GM21381 (cell line): ENCODE results near the gene FRMD3.

Experiments used
- ATAC-seq: cut with Tn5 transposase; IDR thresholded peaks from one replicate; pipeline ENCODE4 v1.9.1; 2021; ENCODE audit warnings: mild to moderate bottlenecking, moderate library complexity; ENCODE audit not compliant: unreplicated experiment

The FRMD3 gene

GRCh38 chr9:83474631-83475030, 63.6 kb downstream of the FRMD3 start:
- no peak for ATAC-seq

GRCh38 chr9:83473488-83473971, 64.7 kb downstream of the FRMD3 start:
- ATAC-seq, result peak; percentile 93

DNA sequence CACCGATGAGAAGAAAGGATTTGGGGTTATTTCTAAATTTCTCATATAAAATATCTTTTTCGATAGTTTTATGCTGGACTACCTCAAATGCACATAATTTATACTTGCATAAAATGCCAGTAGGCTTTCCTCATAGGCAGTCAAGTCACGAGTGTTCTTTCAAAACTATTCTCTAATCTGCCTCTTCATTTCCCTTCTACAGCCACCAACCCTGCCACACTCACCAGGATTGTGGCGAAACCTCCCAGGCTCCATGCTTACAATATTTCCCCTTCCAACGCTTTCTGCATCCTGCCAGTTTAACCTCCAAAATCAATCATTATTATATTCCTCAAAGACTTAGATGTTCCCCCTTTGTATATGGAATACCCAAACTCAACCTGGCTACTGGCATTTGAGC, 65.4 kb downstream of the FRMD3 start:
- ATAC-seq, result no peak

DNA sequence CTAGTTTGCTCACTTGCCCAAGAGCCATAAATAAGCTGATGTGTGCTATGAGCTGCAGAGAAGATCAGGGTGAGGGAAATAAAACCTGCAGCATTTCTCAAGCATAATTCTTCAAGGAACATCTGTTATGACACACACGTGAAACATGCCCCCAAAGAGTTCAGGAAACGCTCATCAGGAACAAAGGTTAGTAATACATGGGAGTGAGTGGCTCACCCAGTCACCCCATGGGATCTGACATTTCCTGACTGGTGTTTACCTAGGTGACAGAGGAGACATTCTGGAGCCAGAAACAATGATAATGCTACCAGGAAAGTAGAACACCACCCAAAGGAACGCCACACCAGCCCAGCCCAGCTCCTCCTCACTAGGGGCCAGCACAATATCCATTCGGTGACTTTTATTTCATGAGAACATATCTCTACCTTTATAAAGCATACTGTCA, 66.0 kb downstream of the FRMD3 start:
- no peak for ATAC-seq

DNA sequence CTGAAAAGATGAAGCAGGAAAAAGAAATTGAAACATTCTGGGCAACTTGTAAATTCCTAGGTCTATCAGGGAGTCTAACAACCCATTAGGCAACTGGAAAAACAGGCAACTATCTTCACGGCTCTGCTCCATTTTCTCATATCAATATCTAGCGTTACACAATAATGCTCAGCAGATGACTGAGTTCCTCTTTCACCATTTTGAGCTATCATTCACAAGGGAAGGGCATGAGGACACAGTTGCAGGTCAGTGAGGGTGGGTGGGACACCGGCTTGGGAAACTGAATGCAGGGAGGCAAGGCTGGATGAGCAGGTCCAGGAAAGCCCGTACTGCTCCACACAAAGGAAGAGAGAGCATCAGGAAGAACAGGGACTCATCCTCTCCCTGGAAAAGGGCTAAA, 67.0 kb downstream of the FRMD3 start:
- no peak for ATAC-seq

DNA sequence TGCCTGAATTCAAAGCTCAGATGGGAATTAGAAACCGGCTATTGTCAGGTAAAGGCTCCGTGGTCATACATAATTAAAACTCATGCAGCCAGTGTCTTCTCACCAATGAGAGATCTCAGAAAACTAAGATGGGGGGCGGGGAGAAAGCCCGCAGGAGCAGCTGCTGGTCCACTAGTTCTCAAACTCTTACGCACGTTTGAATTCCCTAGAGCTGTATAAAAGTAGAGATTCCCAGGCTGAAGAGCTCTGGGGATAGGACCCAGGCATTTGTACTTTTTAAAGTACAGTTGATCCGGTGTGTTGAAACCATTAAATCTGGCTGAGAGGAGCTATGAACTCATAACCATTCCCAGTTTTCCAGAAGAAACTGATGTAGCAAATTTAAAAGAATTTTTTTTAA, 68.5 kb downstream of the FRMD3 start:
- no peak for ATAC-seq

- no peak for ATAC-seq
Observed at GRCh38 chr9:83468821-83469220, 69.4 kb downstream of the FRMD3 start.

DNA sequence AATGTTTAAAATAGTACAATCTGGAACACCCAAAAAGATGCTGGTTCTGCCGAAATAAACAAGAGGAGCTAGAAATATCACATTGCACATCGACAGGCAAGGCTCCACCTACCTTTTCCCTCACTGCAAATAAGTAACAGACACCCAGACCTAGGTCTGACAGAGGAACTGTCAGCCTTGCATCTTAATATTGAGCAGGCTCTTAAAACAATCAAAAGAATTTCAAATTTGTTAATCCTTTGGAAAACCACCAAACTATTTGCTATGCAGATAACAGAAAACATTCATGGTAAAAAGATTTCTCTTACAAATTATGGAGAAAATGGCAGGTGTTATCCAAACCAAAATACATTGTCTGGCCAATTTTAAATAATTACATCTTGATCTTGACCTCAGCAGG, 71.3 kb downstream of the FRMD3 start:
- no peak for ATAC-seq

- ATAC-seq, result no peak
Observed at GRCh38 chr9:83466351-83466750, 71.8 kb downstream of the FRMD3 start.

DNA sequence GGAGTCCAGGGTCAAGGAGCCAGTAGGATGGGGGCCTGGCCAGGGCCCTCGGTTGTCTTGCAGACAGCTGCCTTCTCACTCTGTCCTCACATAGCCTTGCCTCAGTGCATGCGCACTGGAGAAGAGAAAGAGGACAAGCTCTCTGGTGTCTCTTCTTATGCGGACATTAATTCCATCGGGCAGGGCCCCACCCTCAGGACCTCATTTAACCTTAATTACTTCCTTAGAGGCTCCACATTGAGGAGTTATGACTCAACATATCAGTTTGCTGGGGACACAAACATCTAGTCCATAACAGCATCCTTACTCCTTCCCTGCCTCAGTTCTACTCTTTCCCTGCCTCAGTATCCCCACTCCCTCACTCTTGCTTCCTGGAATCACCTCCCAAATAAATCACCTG, 78.4 kb downstream of the FRMD3 start:
- no peak for ATAC-seq

DNA sequence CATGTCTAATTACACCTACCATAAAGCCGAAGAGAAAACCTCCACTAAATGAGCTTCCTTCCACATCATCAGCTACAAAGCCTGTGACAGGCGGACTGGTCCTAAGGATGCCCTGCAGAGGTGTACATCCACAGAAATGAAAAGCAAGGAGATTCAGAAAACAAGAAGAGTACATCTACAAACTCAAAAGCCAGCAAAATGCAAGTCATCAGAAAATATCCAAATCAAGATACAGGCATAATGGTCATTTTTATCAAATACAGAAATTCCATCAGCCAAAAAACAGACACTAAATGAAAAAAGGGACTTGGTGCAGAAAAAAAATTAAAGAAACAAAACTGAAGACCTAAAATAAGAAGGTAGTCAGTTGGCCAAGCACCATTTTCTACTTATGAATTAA, 79.7 kb downstream of the FRMD3 start:
- no peak for ATAC-seq

DNA sequence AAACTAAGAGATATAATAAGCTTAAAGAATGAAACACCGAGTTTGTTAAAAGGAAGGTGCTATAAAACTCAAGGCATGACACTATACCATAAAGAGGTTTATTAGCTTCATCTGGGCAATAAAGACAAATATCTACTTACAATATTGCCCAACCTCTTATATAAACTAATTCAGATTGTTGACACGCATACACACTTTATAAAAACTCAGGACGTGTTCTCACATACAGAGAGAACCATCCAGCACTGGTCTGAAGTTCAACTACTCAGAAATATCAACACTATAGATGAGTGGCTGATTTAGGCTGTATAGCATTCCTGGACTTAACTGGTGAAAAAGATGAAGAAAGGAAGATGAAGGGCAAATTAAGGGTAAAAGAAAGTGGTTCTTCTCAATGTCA, 81.2 kb downstream of the FRMD3 start:
- ATAC-seq, result no peak

GRCh38 chr9:83456226-83456625, 82.0 kb downstream of the FRMD3 start:
- no peak for ATAC-seq

DNA sequence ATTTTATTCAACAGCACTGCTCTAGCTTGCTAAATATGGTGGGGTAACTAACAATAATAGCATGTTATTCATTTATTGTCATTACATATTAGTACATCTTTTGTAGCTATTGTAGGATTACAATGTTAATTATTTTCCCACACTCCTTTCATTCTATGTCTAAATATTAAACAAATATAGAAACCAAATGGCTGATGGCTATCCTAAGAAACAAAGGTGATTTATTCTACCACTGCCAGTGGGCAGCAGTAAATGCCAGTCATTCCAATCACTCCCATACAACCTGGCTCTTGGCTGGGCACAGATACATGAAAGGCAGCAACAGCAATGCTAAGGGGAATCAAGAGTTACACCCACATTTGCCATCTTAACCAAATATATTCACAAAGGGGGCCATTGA, 84.1 kb downstream of the FRMD3 start:
- no peak for ATAC-seq

DNA sequence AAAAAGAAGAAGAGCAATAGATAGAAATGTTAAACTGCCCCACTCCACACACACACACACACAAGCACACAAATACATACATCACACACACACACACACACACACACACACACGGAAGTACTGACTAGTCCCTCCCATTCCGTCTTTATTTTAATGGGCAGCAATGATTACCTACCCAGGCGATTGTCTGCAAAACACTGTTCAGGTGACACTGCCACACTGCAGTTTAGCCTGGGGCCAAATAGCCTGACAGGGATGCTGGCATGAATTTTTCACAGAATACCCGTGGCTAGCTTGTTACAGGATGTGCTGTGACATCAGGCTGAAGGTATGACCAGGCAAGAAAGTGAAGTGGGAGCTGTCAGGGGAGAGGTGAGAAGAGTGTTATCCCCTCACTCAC, 86.9 kb downstream of the FRMD3 start:
- ATAC-seq, result no peak

DNA sequence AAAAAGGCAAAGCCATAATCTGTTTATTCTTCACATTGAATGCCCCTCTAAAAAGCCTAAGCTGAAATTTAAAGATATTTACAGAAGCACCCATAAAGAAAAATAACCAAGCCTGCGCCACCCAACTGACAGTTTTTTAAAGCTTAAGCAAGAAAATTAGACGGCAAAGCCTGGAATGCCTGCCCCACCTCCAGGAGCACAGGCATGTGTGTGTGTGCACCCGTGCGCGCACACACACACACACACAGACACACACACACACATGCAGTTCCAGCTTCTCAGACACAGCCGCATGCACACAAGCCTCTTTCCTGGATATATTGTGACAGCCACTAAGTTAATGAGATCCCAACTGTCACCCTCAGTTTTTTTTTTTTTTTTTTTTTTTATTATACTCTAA, 88.2 kb downstream of the FRMD3 start:
- ATAC-seq, result no peak

GRCh38 chr9:83449166-83449565, 89.0 kb downstream of the FRMD3 start:
- no peak for ATAC-seq

DNA sequence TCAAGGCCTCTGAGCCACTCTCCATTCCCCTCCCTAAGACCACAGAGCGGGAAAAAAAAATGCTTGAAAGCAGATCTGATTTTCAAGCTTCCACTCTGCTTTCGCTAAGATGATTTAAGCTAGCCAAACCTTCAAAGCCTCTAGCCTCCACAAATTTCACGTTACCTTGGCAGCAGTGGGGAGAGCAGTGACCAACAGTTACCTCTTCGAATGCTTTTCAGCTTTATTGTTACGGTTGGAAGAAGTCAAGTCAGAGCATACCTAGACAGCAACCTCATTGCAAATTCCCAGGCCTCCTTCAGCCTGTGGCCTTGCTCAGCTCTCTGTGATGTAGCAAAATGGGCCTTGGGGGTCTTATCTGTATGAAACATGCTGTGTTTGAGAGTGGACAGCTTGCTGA, 89.6 kb downstream of the FRMD3 start:
- no peak for ATAC-seq

- ATAC-seq, result no peak
Observed at GRCh38 chr9:83447351-83447750, 90.8 kb downstream of the FRMD3 start.

DNA sequence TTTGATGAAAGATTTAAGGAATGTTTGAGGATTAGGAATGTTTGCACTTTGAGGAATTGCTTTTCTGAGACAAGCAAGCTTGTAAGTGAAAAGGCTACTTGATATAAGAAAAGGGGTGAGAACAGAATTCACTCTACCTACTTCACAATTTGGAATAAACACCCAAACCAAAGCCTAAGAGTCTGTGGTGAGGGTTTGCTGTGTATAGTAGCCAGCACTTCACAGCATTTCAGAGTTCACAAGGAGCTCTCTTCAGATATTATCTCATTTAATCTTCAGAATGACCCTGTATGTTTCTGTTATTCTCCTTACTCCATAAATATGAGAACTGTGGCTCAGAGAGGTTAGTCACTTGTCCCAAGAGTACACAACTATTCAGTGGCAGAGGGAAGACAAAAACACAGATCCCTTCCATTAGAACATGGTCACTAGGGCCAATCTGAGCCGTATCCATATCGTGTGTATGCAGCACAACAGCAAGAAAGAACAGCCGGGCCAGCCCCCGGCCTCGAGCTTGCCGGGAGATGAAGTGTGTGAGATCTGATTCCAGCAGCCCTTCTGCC, 92.4 kb downstream of the FRMD3 start:
- no peak for ATAC-seq

DNA sequence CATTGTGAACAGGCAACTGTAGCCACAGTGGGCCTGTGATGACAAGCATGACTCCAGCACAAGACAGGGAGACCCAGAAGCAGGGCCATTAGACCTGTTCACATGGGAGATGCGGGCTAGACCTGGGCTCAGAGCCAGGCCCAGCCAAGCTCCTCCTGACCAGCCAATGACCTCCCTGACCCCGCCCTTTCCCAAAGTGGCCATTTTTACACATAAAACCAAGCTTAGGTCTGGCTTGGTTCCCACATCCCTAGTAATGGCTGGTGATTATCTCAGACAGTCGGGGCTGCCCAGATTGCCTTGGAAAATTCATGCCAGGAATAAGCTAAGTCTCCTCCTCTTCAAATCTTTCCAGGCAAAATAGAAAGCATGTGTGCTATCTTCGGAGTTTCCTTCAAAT, 94.1 kb downstream of the FRMD3 start:
- ATAC-seq, result no peak

- no peak for ATAC-seq
Observed at GRCh38 chr9:83441390-83441789, 96.8 kb downstream of the FRMD3 start.

GRCh38 chr9:83440641-83441040, 97.6 kb downstream of the FRMD3 start:
- ATAC-seq, result no peak
